Esophagus squamous epithelium (tissue), 5 donors: ENCODE data around the gene TRIM37. TPM values are rescaled to one million over a fixed set of nuclear protein-coding genes. Genes with fewer than 3 reads are reported as not detected.
A peak's percentile ranks its signal among the peaks of the same experiment; 100 is the strongest.

ENCODE experiments used
- DNase-seq: peaks from one replicate; lab custom pipeline; 2025; lab: John Stamatoyannopoulos, UW
- H3K27ac ChIP-seq, 4 donors: fragments of 200-600 bp; sonication (generic); one replicate each; pipeline ENCODE4 v1.5.1; 2016 to 2019; ENCODE audit warnings: mild to moderate bottlenecking in 1 of 4
- H3K27me3 ChIP-seq, 4 donors: fragments of 200-600 bp; sonication (generic); 1 replicate in 3 of 4; 2 replicates in 1 of 4; pipeline versions ENCODE4 v1.5.1 to v1.6.0; 2017 to 2021; ENCODE audit warnings: antibody characterized with exemption in 1 of 4
- H3K36me3 ChIP-seq, 3 donors: fragments of 200-600 bp; sonication (generic); one replicate each; pipeline ENCODE4 v1.5.1; 2016 to 2019
- H3K4me1 ChIP-seq, 3 donors: fragments of 200-600 bp; sonication (generic); one replicate each; pipeline ENCODE4 v1.5.1; 2017 to 2019
- H3K4me3 ChIP-seq, 4 donors: fragments of 200-600 bp; sonication (generic); 1 replicate in 3 of 4; 2 replicates in 1 of 4; pipeline ENCODE4 v1.5.1; 2016 to 2019; ENCODE audit warnings: mild to moderate bottlenecking in 2 of 4, moderate library complexity in 1 of 4
- H3K9me3 ChIP-seq, 3 donors: fragments of 200-600 bp; sonication (generic); one replicate each; pipeline ENCODE4 v1.5.1; 2016 to 2019
- POLR2A ChIP-seq, 4 donors: fragments of 450-650 bp; IDR thresholded peaks; one replicate each; pipeline ENCODE4 v1.6.1; 2017; ENCODE audit warnings: antibody characterized with exemption in 4 of 4, mild to moderate bottlenecking in 4 of 4, moderate library complexity in 3 of 4
- WGBS, 2 donors: methylation state at CpG; one replicate each; pipeline ENCODE4 v1.1.5; 2018; 5-methylcytosine and 5-hydroxymethylcytosine counted together
- intact Hi-C: fragments of 100-400 bp; cut with DNase I; formaldehyde crosslinking; loops from one replicate; pipeline ENCODE4 v1.15.0; 2022
- total RNA-seq, 4 donors: library from RNA; depleted of rRNA; stranded (reverse); fragments of >200 nt; gene quantifications; one replicate each; pipeline ENCODE4 v1.1.0, GENCODE V29; 2016
- TF ChIP-seq, protein P1 (sequence below), 6 experiments: fragments of 450-650 bp in 4 of 6; fragments of 200-600 bp in 2 of 6; sonication (generic) in 2 of 6; IDR thresholded peaks; one replicate each; pipeline ENCODE4 v1.5.1; 2016 to 2019; ENCODE audit warnings: antibody characterized with exemption in 6 of 6, mild to moderate bottlenecking in 4 of 6, moderate library complexity in 4 of 6
- donor health status: DM: yes; HTN: yes; CAD: no.

Gene TRIM37
- total RNA-seq, 4 donors from 2014 or later = 6.6 to 19.5 (median 17.1) TPM

DNA sequence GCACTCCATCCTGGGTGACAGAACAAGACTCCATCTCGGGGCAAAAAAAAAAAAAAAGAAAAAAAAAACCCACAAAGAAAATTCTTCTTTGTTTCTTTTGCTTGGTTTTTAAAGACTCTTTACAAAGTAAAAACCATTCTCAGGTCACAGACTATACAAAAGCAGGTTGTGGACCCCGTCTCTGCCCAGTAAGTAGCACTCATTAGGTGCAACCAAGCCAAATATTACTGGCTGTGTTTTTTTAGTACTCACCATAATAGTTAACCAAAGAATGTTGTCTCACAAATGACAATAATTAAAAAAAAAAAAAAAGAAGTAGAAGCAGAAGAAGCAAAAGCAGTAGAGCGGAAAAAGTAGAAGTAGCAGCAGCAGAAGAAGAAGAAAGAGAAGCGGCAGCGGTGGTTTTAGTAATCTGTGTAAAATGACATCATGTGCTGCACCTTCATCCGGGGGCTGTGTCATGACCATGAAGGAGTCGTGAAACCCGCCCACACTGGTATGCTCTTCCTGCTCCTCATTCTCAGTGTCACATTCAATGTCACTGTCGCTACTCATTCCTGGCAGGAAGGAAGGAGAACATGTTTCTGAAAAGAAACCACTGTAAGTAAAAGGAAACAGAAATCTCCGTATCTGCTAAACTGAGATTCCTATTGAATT is 105.4 kb downstream of the TRIM37 start:
- no peaks in the 10 kb centered on the region for H3K27me3 ChIP-seq
- WGBS, 2 donors = 48 to 69% methylated on average over 10 of the region's 10 CpGs
- no peaks in the 10 kb centered on the region for H3K9me3 ChIP-seq
- peak overlapping the region in 1 of 4 donors; percentile 25 for H3K4me3 ChIP-seq
- H3K27ac ChIP-seq = peak overlapping the region in 1 of 4 donors; percentile 48
- intact Hi-C loops = loop anchor here (10.0 kb wide), 2 partner anchors 296 to 476 kb away; no protein-coding TSS in a partner anchor
- no peak for TF ChIP-seq POLR2A (IDR thresholded peaks at IDR 0.05)
- TF ChIP-seq, protein P1, sequence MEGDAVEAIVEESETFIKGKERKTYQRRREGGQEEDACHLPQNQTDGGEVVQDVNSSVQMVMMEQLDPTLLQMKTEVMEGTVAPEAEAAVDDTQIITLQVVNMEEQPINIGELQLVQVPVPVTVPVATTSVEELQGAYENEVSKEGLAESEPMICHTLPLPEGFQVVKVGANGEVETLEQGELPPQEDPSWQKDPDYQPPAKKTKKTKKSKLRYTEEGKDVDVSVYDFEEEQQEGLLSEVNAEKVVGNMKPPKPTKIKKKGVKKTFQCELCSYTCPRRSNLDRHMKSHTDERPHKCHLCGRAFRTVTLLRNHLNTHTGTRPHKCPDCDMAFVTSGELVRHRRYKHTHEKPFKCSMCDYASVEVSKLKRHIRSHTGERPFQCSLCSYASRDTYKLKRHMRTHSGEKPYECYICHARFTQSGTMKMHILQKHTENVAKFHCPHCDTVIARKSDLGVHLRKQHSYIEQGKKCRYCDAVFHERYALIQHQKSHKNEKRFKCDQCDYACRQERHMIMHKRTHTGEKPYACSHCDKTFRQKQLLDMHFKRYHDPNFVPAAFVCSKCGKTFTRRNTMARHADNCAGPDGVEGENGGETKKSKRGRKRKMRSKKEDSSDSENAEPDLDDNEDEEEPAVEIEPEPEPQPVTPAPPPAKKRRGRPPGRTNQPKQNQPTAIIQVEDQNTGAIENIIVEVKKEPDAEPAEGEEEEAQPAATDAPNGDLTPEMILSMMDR (IDR thresholded peaks at IDR 0.05) = no peak
- H3K36me3 ChIP-seq = peaks cover 0 to 56% (median 7%) of the 10 kb centered on the region in 3 donors
- H3K4me1 ChIP-seq = peaks cover 0 to 3% (median 0%) of the 10 kb centered on the region in 3 donors
- DNase-seq = peak; percentile 38

DNA sequence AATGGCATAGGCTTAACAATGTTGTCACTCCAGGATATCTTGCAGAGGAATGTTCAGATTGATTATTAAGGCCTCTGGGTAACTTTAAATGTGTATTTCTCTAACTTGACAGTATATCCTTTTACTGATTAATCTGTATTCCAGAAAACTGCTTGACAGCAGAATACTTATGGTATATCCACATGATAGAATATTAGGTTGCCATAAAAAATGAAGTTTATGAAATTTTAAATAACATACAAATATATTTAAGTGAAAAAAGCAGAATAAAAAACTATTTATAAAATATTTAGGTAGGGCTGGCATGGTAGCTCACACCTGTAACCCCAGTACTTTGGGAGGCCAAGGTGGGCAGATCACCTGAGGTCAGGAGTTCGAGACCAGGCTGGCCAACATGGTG is 106.7 kb downstream of the TRIM37 start:
- TF ChIP-seq, protein P1 (IDR thresholded peaks at IDR 0.05) = no peak
- no peak for TF ChIP-seq POLR2A (IDR thresholded peaks at IDR 0.05)
- Histone ChIP-seq H3K4me1 (peaks cover 0 to 3% (median 0%) of the 10 kb centered on the region in 3 donors), H3K4me3 (no peak overlapping the region), H3K36me3 (peaks cover 0 to 60% (median 7%) of the 10 kb centered on the region in 3 donors), H3K27ac (no peak overlapping the region), H3K27me3 (no peaks in the 10 kb centered on the region), H3K9me3 (no peaks in the 10 kb centered on the region)
- DNase-seq = no peak
- 92 to 100% methylated on average over 1 of the region's 1 CpG for WGBS, 2 donors
- intact Hi-C loops = loop anchor here (10.0 kb wide), 2 partner anchors 295 to 475 kb away; no protein-coding TSS in a partner anchor

DNA sequence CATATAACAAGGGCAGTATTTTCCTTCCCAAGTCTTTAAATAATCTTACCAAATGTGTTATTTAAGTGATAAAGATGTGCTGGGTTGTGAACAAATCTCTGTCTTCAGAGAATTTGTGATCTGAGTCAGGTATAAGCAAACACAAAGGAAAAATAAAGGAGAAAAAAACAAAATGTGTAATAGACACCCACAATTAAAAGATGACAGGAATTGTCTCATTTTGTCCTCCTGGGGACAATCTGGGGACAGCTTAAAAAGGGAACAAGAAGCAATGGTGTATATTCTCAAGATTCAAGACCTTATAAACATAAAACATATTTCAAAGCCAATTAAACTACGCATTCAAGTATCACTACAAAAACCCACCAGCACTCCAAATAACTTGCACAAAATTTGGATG is 107.2 kb downstream of the TRIM37 start:
- H3K27ac ChIP-seq = no peak overlapping the region
- H3K36me3 ChIP-seq = peaks cover 0 to 60% (median 7%) of the 10 kb centered on the region in 3 donors
- no peaks in the 10 kb centered on the region for H3K27me3 ChIP-seq
- intact Hi-C loops = no loop called here
- no peaks in the 10 kb centered on the region for H3K9me3 ChIP-seq
- TF ChIP-seq, protein P1 (IDR thresholded peaks at IDR 0.05) = no peak
- no peak for TF ChIP-seq POLR2A (IDR thresholded peaks at IDR 0.05)
- peaks cover 0 to 3% (median 0%) of the 10 kb centered on the region in 3 donors for H3K4me1 ChIP-seq
- no peak overlapping the region for H3K4me3 ChIP-seq
- 92 to 100% methylated on average over 1 of the region's 1 CpG for WGBS, 2 donors
- DNase-seq = no peak

DNA sequence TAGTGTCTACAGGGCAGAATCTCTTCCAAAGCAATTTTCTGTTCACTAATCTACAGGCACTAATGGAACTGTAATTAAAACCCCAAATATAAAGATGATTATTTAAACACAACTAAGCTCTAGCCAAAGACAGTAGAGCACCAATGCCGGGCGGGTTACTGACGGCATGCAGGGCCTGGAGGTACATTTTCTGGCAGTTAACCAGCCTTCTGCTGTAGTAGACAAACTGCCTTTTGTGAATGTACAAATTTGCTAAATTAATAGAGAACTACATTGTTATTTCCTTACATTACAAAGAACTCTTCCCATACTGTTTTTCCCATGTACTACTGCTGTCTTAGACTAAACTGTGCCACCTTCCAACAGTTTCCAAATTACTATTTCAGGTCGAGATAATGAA is 107.8 kb downstream of the TRIM37 start:
- H3K9me3 ChIP-seq = no peaks in the 10 kb centered on the region
- WGBS, 2 donors = 62 to 73% methylated on average over 4 of the region's 4 CpGs
- peaks cover 0 to 60% (median 7%) of the 10 kb centered on the region in 3 donors for H3K36me3 ChIP-seq
- peaks cover 0 to 3% (median 0%) of the 10 kb centered on the region in 3 donors for H3K4me1 ChIP-seq
- DNase-seq = no peak
- no peak overlapping the region for H3K27ac ChIP-seq
- H3K27me3 ChIP-seq = no peaks in the 10 kb centered on the region
- intact Hi-C loops = no loop called here
- TF ChIP-seq POLR2A (IDR thresholded peaks at IDR 0.05) = no peak
- TF ChIP-seq, protein P1 (IDR thresholded peaks at IDR 0.05) = no peak
- no peak overlapping the region for H3K4me3 ChIP-seq
